ENCODE measurements around the gene LSG1. TPM values are rescaled to one million over a fixed set of nuclear protein-coding genes. Genes with fewer than 3 reads are reported as not detected.

Gene LSG1
- 48.1 to 48.9 TPM (median 48.2 TPM) in 3 replicates for total RNA-seq

- H3K36me3 Mint-ChIP-seq: peaks cover 9% of the 10 kb centered on the region
- H3K4me3 Mint-ChIP-seq: peak within 1 kb of the TSS; percentile 98
- no peak for TF ChIP-seq CTCF (IDR thresholded peaks at IDR 0.05; ENCODE audit: unreplicated experiment)
- H3K27me3 Mint-ChIP-seq (ENCODE audit: low read depth): peaks cover 34% of the 10 kb centered on the region
- DNase-seq (ENCODE audit: low spot score in 2 of 2, unreplicated experiment in 2 of 2): peak; percentile 72 to 86
- H3K27ac Mint-ChIP-seq: peak within 1 kb of the TSS; percentile 99
- peaks cover 13% of the 10 kb centered on the region for H3K4me1 Mint-ChIP-seq
- no peaks in the 10 kb centered on the region for H3K9me3 Mint-ChIP-seq
Measured at GRCh38 chr3:194671900-194672808, at the start of gene LSG1. TSS of gene LSG1 (minus strand) at chr3:194672191. CDS start at chr3:194672162, 29 bp downstream.

DNA sequence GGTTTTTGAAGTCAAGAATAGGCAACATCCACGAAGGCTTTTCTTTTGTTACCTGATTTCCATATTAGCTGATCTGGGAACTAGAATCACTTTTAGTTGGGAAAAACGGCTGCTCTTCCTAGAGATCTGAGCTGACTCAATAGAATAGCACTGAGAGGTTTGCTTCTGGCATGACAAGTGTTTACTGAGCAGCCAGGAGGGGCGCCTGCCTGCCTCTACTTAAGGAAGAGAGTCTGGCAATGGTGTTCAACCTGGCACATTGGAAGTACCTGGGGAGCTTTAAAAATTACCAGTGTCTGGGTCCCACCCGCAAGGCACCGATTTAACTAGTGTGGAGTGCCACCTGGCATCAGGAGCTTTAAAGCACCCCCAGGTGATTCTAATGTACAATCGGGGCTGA lies 48.1 kb upstream of the LSG1 start:
- H3K4me3 Mint-ChIP-seq: no peak overlapping the region
- H3K36me3 Mint-ChIP-seq: no peaks in the 10 kb centered on the region
- no peak for DNase-seq (ENCODE audit: low spot score in 2 of 2, unreplicated experiment in 2 of 2)
- peaks cover 4% of the 10 kb centered on the region for H3K4me1 Mint-ChIP-seq
- no peak for TF ChIP-seq CTCF (IDR thresholded peaks at IDR 0.05; ENCODE audit: unreplicated experiment)
- no peak overlapping the region for H3K27ac Mint-ChIP-seq
- no peaks in the 10 kb centered on the region for H3K27me3 Mint-ChIP-seq (ENCODE audit: low read depth)
- no peaks in the 10 kb centered on the region for H3K9me3 Mint-ChIP-seq

GRCh38 chr3:194718079-194718478 lies 46.1 kb upstream of the LSG1 start:
- Mint-ChIP-seq H3K36me3 (no peaks in the 10 kb centered on the region), H3K4me3 (no peak overlapping the region), H3K27ac (no peak overlapping the region), H3K9me3 (no peaks in the 10 kb centered on the region), H3K4me1 (peaks cover 16% of the 10 kb centered on the region), H3K27me3 (ENCODE audit: low read depth) (no peaks in the 10 kb centered on the region)
- no peak for TF ChIP-seq CTCF (IDR thresholded peaks at IDR 0.05; ENCODE audit: unreplicated experiment)
- no peak for DNase-seq (ENCODE audit: low spot score in 2 of 2, unreplicated experiment in 2 of 2)

DNA sequence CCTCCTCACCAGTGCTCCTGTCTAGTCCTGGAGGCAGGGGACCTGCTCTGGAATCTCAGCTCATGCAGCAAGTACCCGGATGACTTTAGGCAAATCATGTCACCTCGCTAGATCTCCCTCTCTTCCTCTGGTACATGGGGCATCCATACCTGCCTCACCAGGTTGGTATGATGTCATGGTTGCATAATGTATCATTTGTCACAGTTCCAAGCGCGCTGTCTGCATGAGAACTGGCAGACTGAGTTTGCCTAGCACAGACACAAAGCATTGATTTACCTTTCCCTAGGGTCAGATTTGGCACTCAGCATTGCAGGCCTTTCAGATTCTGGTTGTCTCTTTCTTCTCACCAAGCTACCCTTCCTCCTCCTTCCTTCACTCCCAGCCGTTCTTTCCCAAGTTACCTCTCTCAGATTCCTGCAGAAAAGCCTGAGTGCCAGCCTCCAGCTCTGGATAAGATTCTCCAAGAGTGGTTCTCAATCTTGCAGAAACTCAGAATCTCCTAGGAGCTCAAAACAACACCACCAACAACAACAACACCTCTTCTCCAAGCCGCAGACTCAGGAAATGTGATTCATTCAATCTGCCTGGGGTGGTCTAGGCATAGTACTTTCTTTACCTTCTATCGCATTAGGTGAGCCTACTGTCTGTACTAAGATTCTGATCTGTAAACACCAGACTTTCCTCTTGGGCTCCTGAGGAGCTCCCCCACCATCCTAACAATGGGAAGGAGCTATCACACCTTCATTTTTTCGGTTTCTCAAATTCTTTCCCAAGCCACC lies 43.2 kb upstream of the LSG1 start:
- DNase-seq (ENCODE audit: low spot score in 2 of 2, unreplicated experiment in 2 of 2): no peak
- H3K27ac Mint-ChIP-seq: peak overlapping the region; percentile 52
- no peak for TF ChIP-seq CTCF (IDR thresholded peaks at IDR 0.05; ENCODE audit: unreplicated experiment)
- no peaks in the 10 kb centered on the region for H3K36me3 Mint-ChIP-seq
- no peaks in the 10 kb centered on the region for H3K27me3 Mint-ChIP-seq (ENCODE audit: low read depth)
- H3K4me3 Mint-ChIP-seq: no peak overlapping the region
- H3K4me1 Mint-ChIP-seq: peaks cover 26% of the 10 kb centered on the region
- no peaks in the 10 kb centered on the region for H3K9me3 Mint-ChIP-seq

DNA sequence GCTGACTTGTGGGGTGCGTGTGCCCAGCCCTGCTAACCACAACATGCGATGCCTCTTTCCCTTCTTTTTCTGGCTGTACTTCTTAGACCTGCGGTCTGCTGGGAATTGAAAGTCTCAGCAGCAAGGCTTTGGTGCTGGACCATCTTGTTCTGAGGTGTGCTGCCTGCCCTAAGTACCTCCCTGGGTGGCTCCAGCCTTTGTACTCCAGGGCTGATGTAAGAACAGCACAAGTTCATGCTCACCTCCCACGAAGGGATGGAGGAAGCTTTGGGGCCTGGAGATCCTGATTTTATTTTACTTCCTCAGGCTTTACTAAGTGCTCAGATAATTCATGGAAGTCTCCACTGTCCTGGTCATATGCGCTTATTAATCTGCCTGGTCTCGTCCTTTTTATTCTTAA lies 42.6 kb upstream of the LSG1 start:
- no peak for TF ChIP-seq CTCF (IDR thresholded peaks at IDR 0.05; ENCODE audit: unreplicated experiment)
- peaks cover 26% of the 10 kb centered on the region for H3K4me1 Mint-ChIP-seq
- H3K4me3 Mint-ChIP-seq: no peak overlapping the region
- H3K9me3 Mint-ChIP-seq: no peaks in the 10 kb centered on the region
- H3K27me3 Mint-ChIP-seq (ENCODE audit: low read depth): no peaks in the 10 kb centered on the region
- peak overlapping the region; percentile 68 for H3K27ac Mint-ChIP-seq
- no peaks in the 10 kb centered on the region for H3K36me3 Mint-ChIP-seq
- DNase-seq (ENCODE audit: low spot score in 2 of 2, unreplicated experiment in 2 of 2): no peak

Data from mesothelial cell of epicardium (in vitro differentiated cells).